HepG2 (cell line): ENCODE measurements around the gene WNT3. TPM values are rescaled to one million over a fixed set of nuclear protein-coding genes. Genes with fewer than 3 reads are reported as not detected.

Experiments used
- ELF4 ChIP-seq: sonication (generic); formaldehyde crosslinking; IDR thresholded peaks from 2 replicates; pipeline ENCODE4 v1.5.0; 2020; ENCODE audit warnings: missing genetic modification reagents, mild to moderate bottlenecking, moderate library complexity, borderline replicate concordance
- FOSL2 ChIP-seq: sonication (generic); formaldehyde crosslinking; IDR thresholded peaks from 2 replicates; pipeline ENCODE4 v1.4.0; 2020; ENCODE audit warnings: missing genetic modification reagents
- KLF9 ChIP-seq: IDR thresholded peaks from 2 replicates; pipeline ENCODE4 v1.6.1; 2016; ENCODE audit warnings: low read depth
- MEIS1 ChIP-seq: sonication (generic); formaldehyde crosslinking; IDR thresholded peaks from 2 replicates; pipeline ENCODE4 v1.9.0; 2021; ENCODE audit warnings: mild to moderate bottlenecking, missing genetic modification reagents, moderate library complexity, borderline replicate concordance
- PAF1 ChIP-seq: IDR thresholded peaks from 2 replicates; pipeline ENCODE4 v1.6.1; 2016; ENCODE audit warnings: missing genetic modification reagents, missing compliant biosample characterization
- PAWR ChIP-seq: sonication (generic); formaldehyde crosslinking; IDR thresholded peaks from 2 replicates; pipeline ENCODE4 v1.4.0; 2020; ENCODE audit warnings: missing genetic modification reagents, mild to moderate bottlenecking, borderline replicate concordance
- RAD51 ChIP-seq: fragments of 450-650 bp; IDR thresholded peaks from 2 replicates; pipeline ENCODE4 v1.6.1; 2016; ENCODE audit warnings: borderline replicate concordance
- SMAD3 ChIP-seq: sonication (generic); formaldehyde crosslinking; IDR thresholded peaks from 2 replicates; pipeline ENCODE4 v1.4.0; 2020; ENCODE audit warnings: missing genetic modification reagents
- STAT5B ChIP-seq: sonication (generic); formaldehyde crosslinking; IDR thresholded peaks from 2 replicates; pipeline ENCODE4 v1.4.0; 2020; ENCODE audit warnings: missing genetic modification reagents
- ZNF331 ChIP-seq: sonication (generic); formaldehyde crosslinking; IDR thresholded peaks from 2 replicates; pipeline ENCODE4 v1.4.0; 2020; ENCODE audit warnings: missing genetic modification reagents
- polyA plus RNA-seq, 8 experiments: library from polyadenylated mRNA; depleted of rRNA in 3 of 8; stranded (reverse) in 7 of 8; unstranded in 1 of 8; fragments of >200 nt; fragmentation: Illumina TruSeq in 4 of 8; extraction: Trizol in 4 of 8; gene quantifications; 2 replicates each; pipeline versions ENCODE4 v1.2.1 to v1.2.3, GENCODE V29; 2011 to 2016; ENCODE audit warnings: low read depth in 4 of 8, missing spikeins in 1 of 8, mixed read lengths in 1 of 8; ENCODE audit not compliant: insufficient read depth in 1 of 8
- total RNA-seq, 5 experiments: library from RNA; depleted of rRNA; stranded (reverse); fragments of >200 nt; fragmentation: Illumina TruSeq; extraction: Trizol; gene quantifications; 2 replicates each; pipeline ENCODE4 v1.2.3, GENCODE V29; 2016; ENCODE audit warnings: low read depth in 1 of 5
- TF ChIP-seq, protein P1 (sequence below): sonication (generic); formaldehyde crosslinking; IDR thresholded peaks from 2 replicates; pipeline ENCODE4 v1.4.0; 2020; ENCODE audit warnings: mild to moderate bottlenecking, missing genetic modification reagents
- TF ChIP-seq, protein P2 (sequence below): IDR thresholded peaks from 2 replicates; pipeline ENCODE4 v1.6.1; 2018; ENCODE audit warnings: missing genetic modification reagents, mild to moderate bottlenecking, missing compliant biosample characterization
- TF ChIP-seq, protein P3 (sequence below): sonication (generic); formaldehyde crosslinking; IDR thresholded peaks from 2 replicates; pipeline ENCODE4 v1.5.0; 2020; ENCODE audit warnings: missing genetic modification reagents, mild to moderate bottlenecking, borderline replicate concordance
- TF ChIP-seq, protein P4 (sequence below): sonication (generic); formaldehyde crosslinking; IDR thresholded peaks from 2 replicates; pipeline ENCODE4 v1.4.0; 2020; ENCODE audit warnings: missing genetic modification reagents
- TF ChIP-seq, protein P5 (sequence below): IDR thresholded peaks from 2 replicates; pipeline ENCODE4 v1.6.1; 2016; ENCODE audit warnings: low read depth, borderline replicate concordance
- TF ChIP-seq, protein P6 (sequence below): sonication (generic); formaldehyde crosslinking; IDR thresholded peaks from 2 replicates; pipeline ENCODE4 v1.4.0; 2020; ENCODE audit warnings: missing genetic modification reagents

Gene WNT3
- total and polyA plus RNA-seq, 2 of the 13 experiments (the other 11 are each of a cell fraction or from before 2014, with no cell fraction given) = 8.5 to 10.3 TPM

DNA sequence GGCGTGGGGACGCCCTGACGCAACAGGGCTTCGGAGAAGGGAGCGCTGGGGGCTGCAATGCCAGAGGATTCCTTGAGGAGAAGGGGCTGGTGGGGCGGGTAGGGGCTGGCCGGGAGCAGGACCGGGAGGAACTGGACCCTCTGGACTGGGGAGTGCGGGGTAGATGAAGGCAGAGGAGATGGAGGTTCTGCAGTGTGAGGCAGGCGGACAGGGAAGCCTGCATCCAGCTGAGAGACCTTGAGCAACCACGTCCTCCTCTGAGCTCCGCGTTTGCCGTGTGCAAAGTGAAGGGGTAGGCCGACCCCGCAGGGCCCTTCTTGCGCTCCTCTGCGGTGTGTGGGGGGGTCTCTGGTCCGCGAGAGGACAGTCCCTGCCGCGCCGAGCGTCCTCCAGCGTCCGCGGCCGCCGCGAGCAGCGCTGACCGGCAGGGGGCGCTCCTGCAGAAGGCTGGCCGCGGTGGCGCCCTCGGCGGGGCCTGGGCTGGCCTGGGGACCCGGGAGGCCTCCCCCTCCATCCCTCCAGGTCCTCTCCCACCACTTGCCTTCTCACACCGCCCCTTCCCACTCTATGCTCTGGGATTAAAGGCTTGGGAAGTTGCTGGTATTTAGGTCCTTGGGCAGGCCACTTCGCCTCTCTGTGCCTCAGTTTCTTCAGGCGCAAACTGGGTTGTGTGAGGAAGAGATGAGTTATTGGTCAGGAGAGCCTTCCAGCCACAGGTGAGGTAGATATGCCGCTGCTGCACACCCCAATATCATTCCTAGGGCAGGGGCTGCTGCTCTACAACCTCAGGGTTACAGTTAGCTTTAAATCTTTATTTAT lies 23.3 kb upstream of the WNT3 start (continued):
- TF ChIP-seq, protein P1, sequence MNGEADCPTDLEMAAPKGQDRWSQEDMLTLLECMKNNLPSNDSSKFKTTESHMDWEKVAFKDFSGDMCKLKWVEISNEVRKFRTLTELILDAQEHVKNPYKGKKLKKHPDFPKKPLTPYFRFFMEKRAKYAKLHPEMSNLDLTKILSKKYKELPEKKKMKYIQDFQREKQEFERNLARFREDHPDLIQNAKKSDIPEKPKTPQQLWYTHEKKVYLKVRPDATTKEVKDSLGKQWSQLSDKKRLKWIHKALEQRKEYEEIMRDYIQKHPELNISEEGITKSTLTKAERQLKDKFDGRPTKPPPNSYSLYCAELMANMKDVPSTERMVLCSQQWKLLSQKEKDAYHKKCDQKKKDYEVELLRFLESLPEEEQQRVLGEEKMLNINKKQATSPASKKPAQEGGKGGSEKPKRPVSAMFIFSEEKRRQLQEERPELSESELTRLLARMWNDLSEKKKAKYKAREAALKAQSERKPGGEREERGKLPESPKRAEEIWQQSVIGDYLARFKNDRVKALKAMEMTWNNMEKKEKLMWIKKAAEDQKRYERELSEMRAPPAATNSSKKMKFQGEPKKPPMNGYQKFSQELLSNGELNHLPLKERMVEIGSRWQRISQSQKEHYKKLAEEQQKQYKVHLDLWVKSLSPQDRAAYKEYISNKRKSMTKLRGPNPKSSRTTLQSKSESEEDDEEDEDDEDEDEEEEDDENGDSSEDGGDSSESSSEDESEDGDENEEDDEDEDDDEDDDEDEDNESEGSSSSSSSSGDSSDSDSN = peak; percentile 34; the same call in 1 of the 2 replicates
- TF ChIP-seq KLF9 (no peak), SMAD3 (no peak), MEIS1 (CRISPR knock-in tag) (no peak), ELF4 (no peak), RAD51 (no peak), STAT5B (CRISPR knock-in tag) (no peak), FOSL2 (no peak), ZNF331 (CRISPR knock-in tag) (no peak), PAF1 (no peak), PAWR (no peak)
- TF ChIP-seq, protein P2, sequence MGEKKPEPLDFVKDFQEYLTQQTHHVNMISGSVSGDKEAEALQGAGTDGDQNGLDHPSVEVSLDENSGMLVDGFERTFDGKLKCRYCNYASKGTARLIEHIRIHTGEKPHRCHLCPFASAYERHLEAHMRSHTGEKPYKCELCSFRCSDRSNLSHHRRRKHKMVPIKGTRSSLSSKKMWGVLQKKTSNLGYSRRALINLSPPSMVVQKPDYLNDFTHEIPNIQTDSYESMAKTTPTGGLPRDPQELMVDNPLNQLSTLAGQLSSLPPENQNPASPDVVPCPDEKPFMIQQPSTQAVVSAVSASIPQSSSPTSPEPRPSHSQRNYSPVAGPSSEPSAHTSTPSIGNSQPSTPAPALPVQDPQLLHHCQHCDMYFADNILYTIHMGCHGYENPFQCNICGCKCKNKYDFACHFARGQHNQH = no peak
- TF ChIP-seq, protein P3, sequence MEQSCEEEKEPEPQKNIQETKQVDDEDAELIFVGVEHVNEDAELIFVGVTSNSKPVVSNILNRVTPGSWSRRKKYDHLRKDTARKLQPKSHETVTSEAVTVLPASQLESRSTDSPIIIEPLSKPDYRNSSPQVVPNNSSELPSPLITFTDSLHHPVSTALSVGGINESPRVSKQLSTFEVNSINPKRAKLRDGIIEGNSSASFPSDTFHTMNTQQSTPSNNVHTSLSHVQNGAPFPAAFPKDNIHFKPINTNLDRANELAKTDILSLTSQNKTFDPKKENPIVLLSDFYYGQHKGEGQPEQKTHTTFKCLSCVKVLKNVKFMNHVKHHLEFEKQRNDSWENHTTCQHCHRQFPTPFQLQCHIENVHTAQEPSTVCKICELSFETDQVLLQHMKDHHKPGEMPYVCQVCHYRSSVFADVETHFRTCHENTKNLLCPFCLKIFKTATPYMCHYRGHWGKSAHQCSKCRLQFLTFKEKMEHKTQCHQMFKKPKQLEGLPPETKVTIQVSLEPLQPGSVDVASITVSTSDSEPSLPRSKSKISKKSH (CRISPR knock-in tag) = no peak
- TF ChIP-seq, protein P4, sequence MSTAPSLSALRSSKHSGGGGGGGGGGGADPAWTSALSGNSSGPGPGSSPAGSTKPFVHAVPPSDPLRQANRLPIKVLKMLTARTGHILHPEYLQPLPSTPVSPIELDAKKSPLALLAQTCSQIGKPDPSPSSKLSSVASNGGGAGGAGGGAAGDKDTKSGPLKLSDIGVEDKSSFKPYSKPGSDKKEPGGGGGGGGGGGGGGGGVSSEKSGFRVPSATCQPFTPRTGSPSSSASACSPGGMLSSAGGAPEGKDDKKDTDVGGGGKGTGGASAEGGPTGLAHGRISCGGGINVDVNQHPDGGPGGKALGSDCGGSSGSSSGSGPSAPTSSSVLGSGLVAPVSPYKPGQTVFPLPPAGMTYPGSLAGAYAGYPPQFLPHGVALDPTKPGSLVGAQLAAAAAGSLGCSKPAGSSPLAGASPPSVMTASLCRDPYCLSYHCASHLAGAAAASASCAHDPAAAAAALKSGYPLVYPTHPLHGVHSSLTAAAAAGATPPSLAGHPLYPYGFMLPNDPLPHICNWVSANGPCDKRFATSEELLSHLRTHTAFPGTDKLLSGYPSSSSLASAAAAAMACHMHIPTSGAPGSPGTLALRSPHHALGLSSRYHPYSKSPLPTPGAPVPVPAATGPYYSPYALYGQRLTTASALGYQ (CRISPR knock-in tag) = no peak
- TF ChIP-seq, protein P5, sequence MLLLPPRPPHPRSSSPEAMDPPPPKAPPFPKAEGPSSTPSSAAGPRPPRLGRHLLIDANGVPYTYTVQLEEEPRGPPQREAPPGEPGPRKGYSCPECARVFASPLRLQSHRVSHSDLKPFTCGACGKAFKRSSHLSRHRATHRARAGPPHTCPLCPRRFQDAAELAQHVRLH (CRISPR knock-in tag) = no peak
- TF ChIP-seq, protein P6, sequence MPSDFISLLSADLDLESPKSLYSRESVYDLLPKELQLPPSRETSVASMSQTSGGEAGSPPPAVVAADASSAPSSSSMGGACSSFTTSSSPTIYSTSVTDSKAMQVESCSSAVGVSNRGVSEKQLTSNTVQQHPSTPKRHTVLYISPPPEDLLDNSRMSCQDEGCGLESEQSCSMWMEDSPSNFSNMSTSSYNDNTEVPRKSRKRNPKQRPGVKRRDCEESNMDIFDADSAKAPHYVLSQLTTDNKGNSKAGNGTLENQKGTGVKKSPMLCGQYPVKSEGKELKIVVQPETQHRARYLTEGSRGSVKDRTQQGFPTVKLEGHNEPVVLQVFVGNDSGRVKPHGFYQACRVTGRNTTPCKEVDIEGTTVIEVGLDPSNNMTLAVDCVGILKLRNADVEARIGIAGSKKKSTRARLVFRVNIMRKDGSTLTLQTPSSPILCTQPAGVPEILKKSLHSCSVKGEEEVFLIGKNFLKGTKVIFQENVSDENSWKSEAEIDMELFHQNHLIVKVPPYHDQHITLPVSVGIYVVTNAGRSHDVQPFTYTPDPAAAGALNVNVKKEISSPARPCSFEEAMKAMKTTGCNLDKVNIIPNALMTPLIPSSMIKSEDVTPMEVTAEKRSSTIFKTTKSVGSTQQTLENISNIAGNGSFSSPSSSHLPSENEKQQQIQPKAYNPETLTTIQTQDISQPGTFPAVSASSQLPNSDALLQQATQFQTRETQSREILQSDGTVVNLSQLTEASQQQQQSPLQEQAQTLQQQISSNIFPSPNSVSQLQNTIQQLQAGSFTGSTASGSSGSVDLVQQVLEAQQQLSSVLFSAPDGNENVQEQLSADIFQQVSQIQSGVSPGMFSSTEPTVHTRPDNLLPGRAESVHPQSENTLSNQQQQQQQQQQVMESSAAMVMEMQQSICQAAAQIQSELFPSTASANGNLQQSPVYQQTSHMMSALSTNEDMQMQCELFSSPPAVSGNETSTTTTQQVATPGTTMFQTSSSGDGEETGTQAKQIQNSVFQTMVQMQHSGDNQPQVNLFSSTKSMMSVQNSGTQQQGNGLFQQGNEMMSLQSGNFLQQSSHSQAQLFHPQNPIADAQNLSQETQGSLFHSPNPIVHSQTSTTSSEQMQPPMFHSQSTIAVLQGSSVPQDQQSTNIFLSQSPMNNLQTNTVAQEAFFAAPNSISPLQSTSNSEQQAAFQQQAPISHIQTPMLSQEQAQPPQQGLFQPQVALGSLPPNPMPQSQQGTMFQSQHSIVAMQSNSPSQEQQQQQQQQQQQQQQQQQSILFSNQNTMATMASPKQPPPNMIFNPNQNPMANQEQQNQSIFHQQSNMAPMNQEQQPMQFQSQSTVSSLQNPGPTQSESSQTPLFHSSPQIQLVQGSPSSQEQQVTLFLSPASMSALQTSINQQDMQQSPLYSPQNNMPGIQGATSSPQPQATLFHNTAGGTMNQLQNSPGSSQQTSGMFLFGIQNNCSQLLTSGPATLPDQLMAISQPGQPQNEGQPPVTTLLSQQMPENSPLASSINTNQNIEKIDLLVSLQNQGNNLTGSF = no peak
